NCI-H1092 (cell line): ENCODE data around the gene KLRC4.
A peak's percentile ranks its signal among the peaks of the same experiment; 100 is the strongest.
"Not testable (repeated sequence)": the region's sequence is repeated elsewhere in the genome, so short reads cannot be mapped to it uniquely, and the experiment has no call there.

Experiments used
- DNase-seq: peaks from one replicate; lab custom pipeline; 2025; lab: John Stamatoyannopoulos, UW

KLRC4 gene

DNA sequence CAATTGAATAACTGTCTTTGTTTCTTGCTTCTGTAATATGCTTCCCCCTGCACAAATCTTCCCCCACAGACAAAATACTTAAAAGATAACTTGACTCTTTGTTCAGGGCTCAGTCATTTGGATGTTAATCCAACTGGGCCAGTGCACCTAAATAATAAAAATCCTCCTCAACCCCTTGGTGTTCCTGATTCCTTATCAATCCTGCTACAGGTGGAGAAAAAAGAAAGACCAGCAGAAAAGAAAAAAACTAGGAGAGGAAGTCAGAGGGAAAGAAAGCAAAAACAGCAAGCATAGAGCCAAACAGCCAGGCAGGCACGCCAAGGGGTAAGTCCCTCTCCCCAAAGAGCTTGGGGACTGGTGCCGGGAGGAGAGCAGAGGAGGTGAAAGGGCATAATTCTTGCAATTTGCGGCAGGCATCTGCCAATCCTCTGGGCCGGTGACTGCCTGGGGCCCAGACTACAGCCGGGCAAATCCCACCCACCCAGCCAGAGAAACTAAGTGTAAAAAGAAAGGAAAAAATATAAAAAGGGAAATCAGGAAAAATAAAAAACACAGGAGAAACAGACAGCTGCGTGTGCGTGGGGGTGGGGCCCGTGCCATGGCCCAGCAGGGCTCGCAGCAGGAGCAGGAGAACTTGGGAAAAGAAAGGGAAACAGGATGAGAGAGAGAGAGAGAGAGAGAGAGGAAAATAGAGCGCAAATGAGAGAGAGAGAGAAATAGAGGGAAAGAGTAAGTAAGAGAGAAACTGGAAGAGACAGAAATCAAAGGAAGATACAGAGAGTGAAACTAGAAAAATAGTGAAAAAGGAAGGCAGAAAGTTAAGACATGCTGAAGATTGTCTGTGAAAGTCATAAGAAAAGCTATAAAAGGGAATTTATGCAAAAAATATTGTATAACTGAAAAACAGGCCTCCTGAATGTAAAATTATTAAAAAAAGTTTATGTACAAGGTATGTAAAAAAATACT, 41.1 kb downstream of the KLRC4 start:
- no peak for DNase-seq

DNA sequence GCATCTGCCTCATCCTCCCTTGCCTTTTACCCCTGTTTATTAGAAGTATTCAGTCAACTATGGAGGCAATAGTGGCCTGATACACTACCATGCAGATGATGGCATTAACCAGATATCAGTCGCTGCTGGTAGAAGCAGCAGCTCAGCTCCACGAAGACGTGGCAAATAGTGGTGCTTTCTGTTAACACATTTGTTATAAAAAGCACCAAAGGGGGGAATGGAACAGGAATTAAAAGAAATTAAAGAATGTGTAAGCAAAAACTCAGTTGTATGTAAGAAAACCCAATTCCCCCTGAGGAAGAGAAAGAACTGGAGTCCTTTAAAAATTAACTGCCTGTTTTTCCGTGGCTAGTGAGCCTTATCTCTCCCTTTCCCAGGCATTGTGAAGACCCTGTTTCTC, 41.8 kb downstream of the KLRC4 start:
- DNase-seq = not testable (repeated sequence)

DNA sequence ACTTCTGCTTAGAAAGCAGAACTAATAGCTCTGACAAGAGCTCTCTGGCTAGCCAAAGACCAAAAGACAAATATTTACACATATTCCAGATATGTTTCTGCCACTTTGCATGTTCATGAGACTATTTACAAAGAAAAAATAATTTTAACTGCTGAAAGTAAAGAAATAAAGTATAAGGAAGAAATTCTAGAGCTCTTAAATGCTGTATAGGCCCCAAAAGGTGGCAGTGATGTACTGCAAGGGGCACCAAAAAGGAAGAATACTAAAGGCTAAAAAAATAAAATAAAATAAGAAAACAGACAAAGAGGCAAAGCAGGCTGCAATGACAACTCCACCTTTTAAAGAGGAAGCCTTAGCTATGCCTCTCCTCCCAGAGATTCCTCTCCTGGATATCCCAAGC, 42.7 kb downstream of the KLRC4 start:
- DNase-seq = no peak

DNA sequence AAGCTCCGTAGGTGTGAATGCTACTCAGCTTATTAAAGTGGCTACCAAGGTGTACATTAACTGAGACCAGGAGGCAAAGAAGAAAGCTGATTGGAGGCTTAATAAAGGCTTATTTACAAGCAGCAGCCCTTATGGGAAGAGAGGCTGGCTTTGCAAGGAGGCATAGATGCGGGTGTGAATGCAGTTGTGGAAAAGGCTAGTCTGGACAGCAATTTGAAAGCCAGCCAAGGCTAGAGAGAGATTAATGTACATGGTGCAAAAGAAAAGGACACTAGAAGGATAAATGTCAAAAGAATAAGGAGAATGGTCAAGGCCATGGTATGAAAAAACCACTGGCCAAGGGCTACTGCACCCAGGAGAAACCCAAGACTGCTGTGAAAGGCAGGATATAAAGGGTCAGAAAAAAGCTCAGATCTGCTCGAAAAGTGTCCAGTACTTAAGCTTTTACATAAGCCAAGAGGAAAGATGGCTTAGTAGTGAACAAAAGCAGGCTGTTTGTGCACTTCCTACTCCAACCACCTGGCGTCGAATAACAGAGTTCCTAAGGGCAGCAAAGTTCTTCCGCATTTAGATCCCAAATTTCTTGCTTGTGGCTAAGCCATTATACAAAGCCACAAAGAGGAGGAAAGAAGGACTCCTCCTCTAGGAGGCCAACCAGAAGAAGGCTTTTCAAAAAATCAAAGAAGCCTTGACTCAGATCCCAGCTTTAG, 43.7 kb downstream of the KLRC4 start:
- DNase-seq = no peak

DNA sequence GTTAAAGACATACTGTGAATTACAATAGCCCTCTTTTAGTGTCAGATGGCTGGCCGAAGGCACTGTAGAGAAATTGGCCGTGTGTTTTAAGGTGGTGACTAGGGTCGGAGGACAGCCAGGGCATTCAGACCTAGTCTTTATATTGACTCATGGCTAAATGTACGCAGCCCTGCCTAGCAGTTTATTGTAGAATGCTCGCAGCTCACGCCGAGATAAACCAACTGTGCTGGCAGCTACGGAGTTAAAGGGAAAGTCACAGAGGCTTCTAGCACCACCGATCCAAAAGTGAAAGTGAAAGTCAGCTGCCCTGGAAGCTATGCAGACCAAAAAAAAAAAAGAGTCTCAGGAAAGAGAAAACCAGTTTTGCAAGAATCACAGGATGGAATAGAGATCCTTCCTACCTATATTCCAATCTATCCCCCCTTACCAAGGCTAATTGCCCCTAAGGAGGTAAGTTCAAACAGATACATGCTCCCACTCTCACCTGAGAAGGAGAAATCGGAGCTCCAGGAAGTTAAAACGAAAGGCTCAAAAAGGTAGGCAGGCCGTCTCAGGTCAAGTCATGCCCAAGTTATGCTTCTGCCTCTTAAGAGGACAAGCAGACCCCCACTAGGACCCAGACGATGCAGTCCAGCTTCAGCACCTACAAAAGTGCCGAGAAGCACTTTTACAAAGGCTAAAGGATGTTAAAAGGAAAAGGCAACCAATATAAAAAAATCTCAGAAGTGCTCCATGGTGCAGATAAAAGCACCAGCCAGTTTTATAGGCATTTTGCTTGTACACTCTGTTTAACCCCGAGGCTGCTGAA, 44.5 kb downstream of the KLRC4 start:
- DNase-seq = peak; percentile 71

DNA sequence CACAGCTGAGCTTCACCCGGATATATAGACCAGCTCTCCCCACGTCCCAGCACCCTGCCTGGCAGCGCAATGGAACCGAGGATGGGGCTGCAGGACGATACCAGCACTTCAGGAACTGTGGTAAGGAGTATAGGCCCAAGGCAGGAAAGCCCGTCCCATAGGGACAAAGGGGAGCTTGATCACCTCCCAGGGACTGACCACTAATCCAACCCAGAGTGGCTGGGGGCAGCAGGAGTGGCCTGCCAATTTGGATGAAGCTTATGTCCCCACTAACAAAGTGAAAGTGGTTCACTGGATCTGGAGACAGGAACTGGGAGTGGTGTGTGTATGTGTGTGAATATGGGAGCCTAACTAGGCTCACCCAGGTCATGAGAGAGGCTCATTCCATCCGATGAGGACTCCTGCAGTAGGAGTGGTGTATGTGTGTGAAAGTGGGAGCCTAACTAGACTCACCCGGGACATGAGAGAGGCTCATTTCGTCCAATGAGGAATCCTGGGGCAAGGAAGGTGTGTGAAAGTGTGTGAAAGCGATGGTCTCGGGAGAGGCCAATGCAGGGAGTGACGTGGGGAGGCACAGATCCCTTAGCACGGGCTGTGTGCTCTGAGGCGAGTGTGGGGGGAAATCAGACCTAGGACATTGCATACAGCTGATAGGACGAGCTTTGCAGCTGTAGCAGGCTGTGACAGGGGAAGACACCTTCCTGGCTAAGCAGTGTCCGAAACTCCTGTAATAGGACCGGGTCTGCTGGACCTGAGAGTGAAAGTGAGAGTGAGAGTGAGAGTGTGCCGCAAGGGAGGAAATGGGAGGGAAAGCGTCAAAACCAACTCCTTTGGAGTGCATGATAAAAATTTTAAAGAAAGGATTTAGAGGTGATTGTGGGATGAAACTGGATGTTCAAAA, 45.4 kb downstream of the KLRC4 start:
- DNase-seq = no peak

DNA sequence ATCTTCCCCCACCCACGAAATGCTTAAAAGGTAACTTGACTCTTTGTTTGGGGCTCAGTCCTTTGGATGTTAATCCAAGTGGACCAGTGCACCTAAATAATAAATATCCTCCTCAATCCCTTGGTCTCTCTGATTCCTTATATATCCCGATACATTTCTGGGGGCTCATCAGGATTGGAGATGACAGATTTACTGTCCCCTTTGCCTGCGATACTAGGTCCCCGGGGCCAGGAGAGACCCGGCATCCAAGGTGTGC, 46.0 kb downstream of the KLRC4 start:
- no peak for DNase-seq

DNA sequence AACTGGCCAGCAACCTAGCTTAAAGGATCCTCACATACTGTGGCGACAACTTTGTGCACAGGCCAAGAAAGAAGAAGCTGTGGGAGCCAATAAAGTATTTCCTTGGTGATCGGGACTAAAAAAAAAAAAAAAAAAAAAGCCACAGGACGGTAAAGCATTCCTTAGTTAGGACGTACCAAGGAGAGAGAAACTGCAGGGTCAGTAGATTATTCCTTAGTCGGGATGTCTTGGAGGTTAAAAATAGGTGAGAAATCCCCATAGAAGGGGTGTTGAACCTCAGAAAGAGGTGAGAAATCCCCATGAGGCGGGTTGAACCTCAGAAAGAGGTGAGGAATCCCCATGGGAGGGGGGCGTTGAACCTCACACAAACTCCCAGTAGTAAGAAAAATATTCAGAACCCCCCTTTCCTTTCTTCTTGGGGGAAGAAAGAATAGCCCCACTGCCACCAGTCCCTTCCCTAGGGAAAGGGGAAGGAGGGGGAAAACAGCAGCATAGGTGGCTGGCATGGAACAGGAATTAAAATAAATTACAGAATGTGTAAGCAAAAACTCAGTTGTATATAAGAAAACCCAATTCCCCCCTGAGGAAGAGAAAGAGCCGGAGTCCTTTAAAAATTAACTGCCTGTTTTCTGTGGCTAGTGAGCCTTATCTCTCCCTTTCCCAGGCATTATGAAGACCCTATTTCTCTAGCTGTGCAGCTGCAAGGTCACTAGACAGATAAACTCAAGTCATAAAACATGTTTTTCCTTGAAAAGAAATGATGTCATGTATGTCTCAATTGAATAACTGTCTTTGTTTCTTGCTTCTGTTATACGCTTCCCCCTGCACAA, 46.5 kb downstream of the KLRC4 start:
- DNase-seq = no peak

DNA sequence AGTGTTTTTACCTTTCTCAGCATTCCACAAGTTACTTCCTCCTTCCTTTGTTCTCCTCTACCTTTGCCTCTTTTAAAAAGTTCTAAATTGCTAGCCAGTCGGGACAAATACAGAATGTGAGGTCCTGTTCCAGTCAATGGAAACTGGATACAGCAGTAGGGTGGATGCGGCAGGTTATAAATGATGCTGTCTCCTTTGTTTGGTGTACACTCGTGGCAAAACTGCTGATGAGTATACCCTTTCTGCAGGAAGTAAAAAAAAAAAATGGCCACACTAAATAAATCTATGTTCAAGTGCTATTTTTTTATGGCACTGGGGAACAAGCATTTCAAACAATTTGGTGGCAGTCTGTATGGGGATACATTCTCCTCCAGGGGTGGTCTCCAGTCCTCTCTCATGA, 47.2 kb downstream of the KLRC4 start:
- no peak for DNase-seq

DNA sequence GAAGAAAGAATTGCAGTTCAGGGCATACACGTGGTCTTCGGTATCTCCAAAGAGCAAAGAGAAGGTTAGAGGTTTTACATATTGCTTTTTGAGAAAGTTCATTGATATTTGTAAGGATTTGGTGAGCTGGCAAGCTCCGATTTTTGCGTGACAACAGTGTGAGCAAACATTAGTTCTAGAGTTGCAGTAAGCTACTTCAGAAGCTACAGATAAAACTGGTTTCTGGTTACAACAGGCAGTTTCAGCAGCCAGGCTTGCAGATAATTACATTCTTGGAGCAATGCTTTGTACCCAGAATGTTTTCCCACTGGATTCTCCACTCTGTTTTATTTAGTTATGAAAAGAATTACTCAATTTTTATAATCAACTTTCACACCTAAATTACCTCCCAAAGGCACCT, 47.9 kb downstream of the KLRC4 start:
- DNase-seq = no peak

DNA sequence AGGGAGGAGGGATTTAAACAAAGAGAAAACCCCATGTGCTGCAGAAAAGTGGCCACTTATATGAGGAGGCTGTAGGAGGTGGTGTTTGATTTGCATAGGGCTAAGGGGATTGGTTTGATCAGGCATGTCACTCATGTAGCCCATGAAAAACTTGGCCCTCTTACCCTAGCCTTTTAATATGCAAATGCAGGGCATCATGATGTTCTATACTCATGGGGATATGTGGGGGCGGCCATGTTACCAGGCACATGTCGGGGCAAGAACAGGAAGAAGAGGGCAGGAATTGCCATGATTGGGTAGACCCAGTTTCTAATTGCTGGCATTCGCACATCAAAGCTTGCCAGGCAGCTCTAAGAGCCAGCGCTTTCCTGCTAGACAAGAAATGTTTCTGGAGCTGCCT, 48.5 kb downstream of the KLRC4 start:
- no peak for DNase-seq

DNA sequence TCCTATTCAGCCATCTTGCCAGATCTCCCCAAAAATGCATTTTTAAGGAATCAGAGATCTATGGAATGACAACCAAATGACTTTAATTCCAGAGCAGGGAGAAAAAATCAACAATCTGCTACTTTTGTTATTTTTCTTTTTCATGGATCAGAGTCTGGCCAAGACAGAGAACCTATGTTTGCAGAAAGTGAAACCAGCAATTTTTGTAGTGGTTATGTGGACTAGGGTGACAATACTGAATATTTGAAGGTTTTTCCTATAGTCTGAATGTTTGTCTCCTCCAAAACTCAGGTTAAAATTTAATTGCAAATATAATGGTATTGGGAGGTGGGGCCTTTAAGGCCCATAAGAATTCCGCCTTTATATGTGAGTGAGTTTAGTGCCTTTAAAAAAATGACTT, 50.6 kb downstream of the KLRC4 start:
- no peak for DNase-seq

DNA sequence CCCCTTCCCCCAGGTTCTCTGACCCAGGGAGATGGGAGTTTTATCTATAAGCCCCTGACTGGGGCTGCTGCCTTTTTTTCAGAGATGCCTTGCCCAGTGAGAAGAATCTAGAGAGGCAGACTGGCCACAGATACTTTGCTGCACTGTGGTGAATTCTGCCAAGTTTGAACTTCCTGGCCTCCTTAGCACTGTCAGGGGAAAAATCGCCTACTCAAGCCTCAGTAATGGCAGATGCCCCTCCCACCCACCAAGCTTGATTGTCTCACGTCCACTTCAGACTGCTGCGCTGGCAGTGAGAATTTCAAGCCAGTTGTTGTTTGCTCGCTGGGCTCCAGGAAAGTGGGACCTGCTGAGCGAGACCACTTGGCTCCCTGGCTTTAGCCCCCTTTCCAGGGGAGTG, 51.4 kb downstream of the KLRC4 start:
- DNase-seq = peak; percentile 25
